Fibroblast of the aortic adventitia (primary cell): ENCODE data around the gene NME1. TPM values are rescaled to one million over a fixed set of nuclear protein-coding genes. Genes with fewer than 3 reads are reported as not detected.
"Not testable (repeated sequence)": the region's sequence is repeated elsewhere in the genome, so short reads cannot be mapped to it uniquely, and the experiment has no call there.

Experiments
- DNase-seq: peaks from one replicate; pipeline ENCODE4 v3.0.0-alpha.2; 2010; ENCODE audit warnings: low read depth
- H3K4me3 ChIP-seq: 2 replicates; pipeline ENCODE4 v1.5.1; 2011; ENCODE audit warnings: low read depth, mild to moderate bottlenecking, control low read depth, low read length, moderate library complexity
- CTCF ChIP-seq: IDR thresholded peaks from 2 replicates; pipeline ENCODE4 v1.5.1; 2011; ENCODE audit warnings: mild to moderate bottlenecking, low read length, control low read depth, inconsistent platforms; ENCODE audit not compliant: insufficient read depth
- total RNA-seq: library from RNA; depleted of rRNA; stranded (reverse); fragments of >200 nt; gene quantifications from 2 replicates; pipeline ENCODE4 v1.2.3, GENCODE V29; 2012; ENCODE audit warnings: low replicate concordance

The NME1 gene
- total RNA-seq: 34.0 and 138 TPM in 2 replicates

GRCh38 chr17:51153210-51154072 lies at the start of gene NME1:
NME1 (plus strand) TSS chr17:51153559; CDS start chr17:51155655, 2,096 bp downstream.
- H3K4me3 ChIP-seq: peak within 1 kb of the TSS; percentile 91
- TF ChIP-seq CTCF: peak; percentile 78

GRCh38 chr17:51107778-51108177 lies 45.6 kb upstream of the NME1 start:
- H3K4me3 ChIP-seq: no peak overlapping the region
- TF ChIP-seq CTCF: no peak
- DNase-seq: no peak

More at GRCh38 chr17:51153210-51154072, at the start of gene NME1:
- DNase-seq: peak; percentile 100

GRCh38 chr17:51112303-51113222 lies 40.8 kb upstream of the NME1 start:
- DNase-seq: peak; percentile 50
- not testable (repeated sequence) for H3K4me3 ChIP-seq

GRCh38 chr17:51115179-51115578 lies 38.2 kb upstream of the NME1 start:
- no peak for DNase-seq
- H3K4me3 ChIP-seq: no peak overlapping the region
- TF ChIP-seq CTCF: no peak

GRCh38 chr17:51118330-51119195 lies 34.8 kb upstream of the NME1 start:
- TF ChIP-seq CTCF: no peak
- DNase-seq: peak; percentile 19
- peak overlapping the region; percentile 97 for H3K4me3 ChIP-seq

- TF ChIP-seq CTCF: peak; percentile 34
- peak overlapping the region; percentile 97 for H3K4me3 ChIP-seq
- DNase-seq: peak; percentile 52
These were observed 33.7 kb upstream of the NME1 start for GRCh38 chr17:51119415-51120356.
